GM23338 (cell line): Measurements from ENCODE around the gene STK33. TPM values are rescaled to one million over a fixed set of nuclear protein-coding genes. Genes with fewer than 3 reads are reported as not detected.

ENCODE experiments used
- ATAC-seq: fragments of 200-7000 bp; cut with Tn5 transposase; 3 replicates; pipeline ENCODE4 v1.9.1; 2020
- DNase-seq: peaks from one replicate; pipeline ENCODE4 v3.0.0-alpha.2; 2015; ENCODE audit warnings: low spot score
- H2AFZ ChIP-seq: fragments of 200-600 bp; sonication (generic); 2 replicates; pipeline ENCODE4 v1.8.0; 2016; ENCODE audit warnings: antibody characterized with exemption, mild to moderate bottlenecking, moderate library complexity
- H3F3A ChIP-seq: fragments of 200-600 bp; sonication (generic); replicated peaks from 2 replicates; pipeline ENCODE4 v1.8.0; 2017; ENCODE audit warnings: antibody characterized with exemption, mixed run types, low read depth
- H3K27ac ChIP-seq: fragments of 200-600 bp; sonication (generic); 2 replicates; pipeline ENCODE4 v1.6.1; 2016; ENCODE audit warnings: low read depth
- H3K27me3 ChIP-seq: fragments of 200-600 bp; sonication (generic); 2 replicates; pipeline ENCODE4 v1.8.0; 2016; ENCODE audit warnings: mild to moderate bottlenecking, mixed run types, moderate library complexity; ENCODE audit not compliant: insufficient read depth
- H3K36me3 ChIP-seq: fragments of 200-600 bp; sonication (generic); 2 replicates; pipeline ENCODE4 v1.8.0; 2016; ENCODE audit warnings: mild to moderate bottlenecking; ENCODE audit not compliant: insufficient read depth
- H3K4me1 ChIP-seq: fragments of 200-600 bp; sonication (generic); 2 replicates; pipeline ENCODE4 v1.8.0; 2016; ENCODE audit warnings: mild to moderate bottlenecking, moderate library complexity; ENCODE audit not compliant: insufficient read depth
- H3K4me2 ChIP-seq: fragments of 200-600 bp; sonication (generic); 2 replicates; pipeline ENCODE4 v1.7.1; 2017; ENCODE audit warnings: mixed run types
- H3K4me3 ChIP-seq: fragments of 200-600 bp; sonication (generic); 2 replicates; pipeline ENCODE4 v1.6.1; 2016; ENCODE audit warnings: mixed run types
- H3K79me2 ChIP-seq: fragments of 200-600 bp; sonication (generic); replicated peaks from 2 replicates; pipeline ENCODE4 v1.8.0; 2017; ENCODE audit warnings: mild to moderate bottlenecking; ENCODE audit not compliant: insufficient read depth
- H3K9me2 ChIP-seq: fragments of 200-600 bp; sonication (generic); 2 replicates; pipeline ENCODE4 v1.8.0; 2017; ENCODE audit not compliant: insufficient read depth
- H4K20me1 ChIP-seq: fragments of 200-600 bp; sonication (generic); replicated peaks from 2 replicates; pipeline ENCODE4 v1.8.0; 2017; ENCODE audit warnings: mild to moderate bottlenecking; ENCODE audit not compliant: insufficient read depth
- H3K27ac Mint-ChIP-seq: 2 replicates; pipeline ENCODE4 v1.8.0; 2020; ENCODE audit warnings: inconsistent platforms, mild to moderate bottlenecking, moderate library complexity, mixed read lengths
- H3K27me3 Mint-ChIP-seq: 3 replicates; pipeline ENCODE4 v1.8.0; 2022; ENCODE audit warnings: low read depth, mild to moderate bottlenecking, moderate library complexity, mixed read lengths, inconsistent platforms; ENCODE audit not compliant: insufficient read depth, poor library complexity
- H3K36me3 Mint-ChIP-seq: 3 replicates; pipeline ENCODE4 v1.8.0; 2021; ENCODE audit warnings: low read depth, mild to moderate bottlenecking, inconsistent platforms, moderate library complexity, mixed read lengths
- H3K4me1 Mint-ChIP-seq: 3 replicates; pipeline ENCODE4 v1.8.0; 2020; ENCODE audit warnings: mild to moderate bottlenecking, inconsistent platforms, mixed read lengths
- H3K4me3 Mint-ChIP-seq: 3 replicates; pipeline ENCODE4 v1.8.0; 2021; ENCODE audit warnings: moderate library complexity, mild to moderate bottlenecking, inconsistent platforms, mixed read lengths
- H3K9me3 Mint-ChIP-seq: 3 replicates; pipeline ENCODE4 v1.8.0; 2020; ENCODE audit warnings: moderate library complexity, mild to moderate bottlenecking, inconsistent platforms, mixed read lengths
- CREB1 ChIP-seq: fragments of 250-450 bp; sonication (Bioruptor Pico); IDR thresholded peaks from 2 replicates; pipeline ENCODE4 v1.5.0; 2020; ENCODE audit warnings: low read depth, mild to moderate bottlenecking, moderate library complexity
- CTCF ChIP-seq, 2 experiments: fragments of 200-600 bp in 1 of 2; sonication (generic) in 1 of 2; conservative IDR thresholded peaks; 2 replicates each; pipeline versions ENCODE4 v1.5.1 to v1.6.1; 2016 to 2017; ENCODE audit warnings: antibody characterized with exemption in 2 of 2, low read depth in 2 of 2, mild to moderate bottlenecking in 2 of 2, moderate library complexity in 1 of 2
- ETS1 ChIP-seq: IDR thresholded peaks from 2 replicates; pipeline ENCODE4 v1.6.1; 2016; ENCODE audit warnings: antibody characterized with exemption
- EZH2 ChIP-seq: fragments of 200-600 bp; sonication (generic); IDR thresholded peaks from one replicate; pipeline ENCODE4 v1.8.0; 2017; ENCODE audit warnings: antibody characterized with exemption, mild to moderate bottlenecking, low read depth; ENCODE audit not compliant: unreplicated experiment
- EZH2phosphoT487 ChIP-seq: fragments of 200-600 bp; sonication (generic); IDR thresholded peaks from one replicate; pipeline ENCODE4 v1.8.1; 2018; ENCODE audit warnings: antibody characterized with exemption; ENCODE audit not compliant: unreplicated experiment
- JUNB ChIP-seq: IDR thresholded peaks from one replicate; pipeline ENCODE4 v1.6.1; 2016; ENCODE audit warnings: antibody characterized with exemption; ENCODE audit not compliant: unreplicated experiment
- NANOG ChIP-seq: IDR thresholded peaks from 2 replicates; pipeline ENCODE4 v1.6.1; 2016; ENCODE audit warnings: antibody characterized with exemption, borderline replicate concordance
- POLR2AphosphoS5 ChIP-seq: IDR thresholded peaks from 2 replicates; pipeline ENCODE4 v1.6.1; 2016; ENCODE audit warnings: antibody characterized with exemption, low read depth
- REST ChIP-seq: IDR thresholded peaks from one replicate; pipeline ENCODE4 v1.6.1; 2018; ENCODE audit warnings: antibody characterized with exemption; ENCODE audit not compliant: unreplicated experiment
- STAT1 ChIP-seq: IDR thresholded peaks from one replicate; pipeline ENCODE4 v1.6.1; 2016; ENCODE audit warnings: antibody characterized with exemption; ENCODE audit not compliant: unreplicated experiment
- ZNF114 ChIP-seq: fragments of 250-450 bp; sonication (Bioruptor Pico); IDR thresholded peaks from 2 replicates; pipeline ENCODE4 v1.5.0; 2020; ENCODE audit warnings: mild to moderate bottlenecking, moderate library complexity
- ZNF462 ChIP-seq: fragments of 250-450 bp; sonication (Bioruptor Pico); IDR thresholded peaks from 2 replicates; pipeline ENCODE4 v1.5.0; 2020; ENCODE audit warnings: mild to moderate bottlenecking, moderate library complexity
- polyA plus RNA-seq: library from polyadenylated mRNA; unstranded; fragments of >200 nt; fragmentation: Nextera tagmentation; extraction: Ambion mirVana; gene quantifications from 2 replicates; pipeline ENCODE4 v1.2.1, GENCODE V29; 2016
- total RNA-seq: library from RNA; depleted of rRNA; stranded (reverse); fragments of >200 nt; shearing (Covaris generic); gene quantifications from 2 replicates; pipeline ENCODE4 v1.2.3, GENCODE V29; 2014

STK33 gene
- total and polyA plus RNA-seq, 2 experiments from 2014 or later = 17.2 to 18.2 TPM

GRCh38 chr11:8544807-8545206 is 49.2 kb downstream of the STK33 start (continued):
- TF ChIP-seq REST (no peak), STAT1 (no peak), ETS1 (no peak), NANOG (no peak), POLR2AphosphoS5 (no peak), CTCF (conservative IDR thresholded peaks at IDR 0.05; ENCODE audit: low read depth in 2 of 2) (no peak), CREB1 (no peak), JUNB (no peak), EZH2phosphoT487 (no peak), ZNF114 (CRISPR knock-in tag) (no peak)

GRCh38 chr11:8543278-8543677 is 50.8 kb downstream of the STK33 start:
- Mint-ChIP-seq H3K4me3 (no peak overlapping the region), H3K9me3 (peaks cover 8% of the 10 kb centered on the region; the same call in 1 of the 3 replicates), H3K36me3 (no peaks in the 10 kb centered on the region; the same call in 2 of the 3 replicates), H3K27me3 (no peaks in the 10 kb centered on the region), H3K4me1 (no peaks in the 10 kb centered on the region), H3K27ac (no peak overlapping the region)
- Histone ChIP-seq H3K9me2 (no peaks in the 10 kb centered on the region), H3K27ac (no peak overlapping the region), H3K4me3 (no peak overlapping the region), H3K27me3 (no peaks in the 10 kb centered on the region), H3K79me2 (no peaks in the 10 kb centered on the region), H3K4me1 (0 out of 2 replicates have a peak, but pooled peaks cover 4% of the 10 kb centered on the region), H3K4me2 (no peak overlapping the region), H3F3A (no peaks in the 10 kb centered on the region), H3K36me3 (no peaks in the 10 kb centered on the region), H2AFZ (no peak overlapping the region), H4K20me1 (no peaks in the 10 kb centered on the region)
- no peak for ATAC-seq
- no peak for DNase-seq
- TF ChIP-seq EZH2 (no peak), POLR2AphosphoS5 (no peak), ZNF462 (CRISPR knock-in tag) (no peak)
